IPS-11a (cell line): ENCODE measurements around the gene CHN2.
A peak's percentile ranks its signal among the peaks of the same experiment; 100 is the strongest.
"Not testable (repeated sequence)": the region's sequence is repeated elsewhere in the genome, so short reads cannot be mapped to it uniquely, and the experiment has no call there.

ENCODE experiments used
- H3K4me3 ChIP-seq: one replicate; pipeline ENCODE4 v1.5.1; 2013; ENCODE audit warnings: low read depth, low read length, control low read depth

CHN2 gene

GRCh38 chr7:29185613-29186012 lies 9.0 kb upstream of the CHN2 start:
- H3K4me3 ChIP-seq = no peak overlapping the region

- H3K4me3 ChIP-seq = no peak overlapping the region
These were observed 4.8 kb upstream of the CHN2 start for GRCh38 chr7:29189743-29190201.

GRCh38 chr7:29190349-29191045 lies 4.1 kb upstream of the CHN2 start:
- no peak overlapping the region for H3K4me3 ChIP-seq

GRCh38 chr7:29192323-29192722 lies 2.3 kb upstream of the CHN2 start:
- H3K4me3 ChIP-seq = no peak overlapping the region

- H3K4me3 ChIP-seq = no peak overlapping the region
These were observed 1.8 kb upstream of the CHN2 start for GRCh38 chr7:29192811-29193210.

GRCh38 chr7:29193316-29194205 lies 1.0 kb upstream of the CHN2 start:
- H3K4me3 ChIP-seq = peak overlapping the region; percentile 43

GRCh38 chr7:29194206-29194593 lies 375 bp upstream of the CHN2 start:
- H3K4me3 ChIP-seq = peak overlapping the region; percentile 65

GRCh38 chr7:29196191-29196590 lies 1.6 kb downstream of the CHN2 start:
- H3K4me3 ChIP-seq = no peak overlapping the region

GRCh38 chr7:29196971-29197595 lies 2.5 kb downstream of the CHN2 start:
- H3K4me3 ChIP-seq = no peak overlapping the region

- no peak overlapping the region for H3K4me3 ChIP-seq
These were observed 3.3 kb downstream of the CHN2 start for GRCh38 chr7:29197916-29198315.

GRCh38 chr7:29199776-29200175 lies 5.2 kb downstream of the CHN2 start:
- no peak overlapping the region for H3K4me3 ChIP-seq

- no peak overlapping the region for H3K4me3 ChIP-seq
These were observed 8.1 kb downstream of the CHN2 start for GRCh38 chr7:29202651-29203069.

- H3K4me3 ChIP-seq = no peak overlapping the region
These were observed 10.1 kb downstream of the CHN2 start for GRCh38 chr7:29204491-29205272.

GRCh38 chr7:29207162-29207801 lies 12.7 kb downstream of the CHN2 start:
- no peak overlapping the region for H3K4me3 ChIP-seq

- no peak overlapping the region for H3K4me3 ChIP-seq
These were observed 14.1 kb downstream of the CHN2 start for GRCh38 chr7:29208410-29209250.

GRCh38 chr7:29209745-29210144 lies 15.2 kb downstream of the CHN2 start:
- H3K4me3 ChIP-seq = no peak overlapping the region

- H3K4me3 ChIP-seq = not testable (repeated sequence)
These were observed 18.2 kb downstream of the CHN2 start for GRCh38 chr7:29212736-29213135.

GRCh38 chr7:29214056-29214455 lies 19.5 kb downstream of the CHN2 start:
- no peak overlapping the region for H3K4me3 ChIP-seq

GRCh38 chr7:29214816-29215215 lies 20.2 kb downstream of the CHN2 start:
- no peak overlapping the region for H3K4me3 ChIP-seq
